Body of pancreas (tissue), 4 donors: ENCODE measurements around the gene ACSL3. TPM values are rescaled to one million over a fixed set of nuclear protein-coding genes. Genes with fewer than 3 reads are reported as not detected.
A peak's percentile ranks its signal among the peaks of the same experiment; 100 is the strongest.

ENCODE experiments used
- ATAC-seq: fragments of 150-250 bp; one replicate; pipeline ENCODE4 v1.9.1; 2016
- DNase-seq, 4 donors: peaks; one replicate each; pipeline ENCODE4 v3.0.0-alpha.2; 2019
- H3K27ac ChIP-seq, 4 donors: fragments of 200-600 bp; sonication (generic); 1 replicate in 3 of 4; 2 replicates in 1 of 4; pipeline versions ENCODE4 v1.5.1 to v1.6.1; 2016 to 2019; ENCODE audit warnings: mild to moderate bottlenecking in 1 of 4, mixed read lengths in 1 of 4, moderate library complexity in 1 of 4
- H3K27me3 ChIP-seq, 2 donors: fragments of 200-600 bp; sonication (generic); one replicate each; pipeline ENCODE4 v1.6.0; 2016; ENCODE audit warnings: mild to moderate bottlenecking in 1 of 2
- H3K36me3 ChIP-seq, 2 donors: fragments of 200-600 bp; sonication (generic); replicated peaks in 1 of 2; 2 replicates each; pipeline ENCODE4 v1.5.1; 2016; ENCODE audit warnings: low read depth in 2 of 2; ENCODE audit not compliant: insufficient read depth in 1 of 2
- H3K4me1 ChIP-seq: fragments of 200-600 bp; sonication (generic); one replicate; pipeline ENCODE4 v1.6.0; 2016
- H3K4me3 ChIP-seq, 2 donors: fragments of 200-600 bp; sonication (generic); 1 replicate in 1 of 2; 2 replicates in 1 of 2; pipeline ENCODE4 v1.5.1; 2016 to 2019
- H3K9me3 ChIP-seq, 3 donors: fragments of 200-600 bp; sonication (generic); 1 replicate in 2 of 3; 2 replicates in 1 of 3; pipeline ENCODE4 v1.5.1; 2016
- POLR2A ChIP-seq, 3 donors: fragments of 450-650 bp; IDR thresholded peaks; one replicate each; pipeline ENCODE4 v1.6.1; 2016; ENCODE audit warnings: antibody characterized with exemption in 3 of 3, mild to moderate bottlenecking in 2 of 3
- WGBS, 2 donors: methylation state at CpG; one replicate each; pipeline ENCODE4 v1.1.5; 2017; 5-methylcytosine and 5-hydroxymethylcytosine counted together
- intact Hi-C: fragments of 100-400 bp; cut with DNase I; formaldehyde crosslinking; loops from one replicate; pipeline ENCODE4 v1.15.1; 2023
- total RNA-seq, 2 donors: library from RNA; depleted of rRNA; stranded (reverse); fragments of >200 nt; gene quantifications; one replicate each; pipeline ENCODE4 v1.1.0, GENCODE V29; 2016
- TF ChIP-seq, protein P1 (sequence below), 7 experiments: fragments of 450-650 bp in 4 of 7; fragments of 200-600 bp in 3 of 7; sonication (generic) in 3 of 7; IDR thresholded peaks; one replicate each; pipeline ENCODE4 v1.5.1; 2016 to 2019; ENCODE audit warnings: antibody characterized with exemption in 7 of 7

Gene ACSL3
- total RNA-seq, 2 donors from 2014 or later: 24.6 to 60.0 TPM

GRCh38 chr2:222884805-222885424 is 24.1 kb downstream of the ACSL3 start:
- no peaks in the 10 kb centered on the region for H3K36me3 ChIP-seq
- WGBS, 2 donors: 31 to 32% methylated on average over 5 of the region's 5 CpGs
- intact Hi-C loops: loop anchor here (10.0 kb wide), 1 partner anchor 170 kb away; no protein-coding TSS in a partner anchor
- H3K4me3 ChIP-seq: no peak overlapping the region
- DNase-seq (no peak), ATAC-seq (peak; percentile 40)
- no peaks in the 10 kb centered on the region for H3K27me3 ChIP-seq
- no peak for TF ChIP-seq POLR2A (IDR thresholded peaks at IDR 0.05)
- TF ChIP-seq, protein P1, sequence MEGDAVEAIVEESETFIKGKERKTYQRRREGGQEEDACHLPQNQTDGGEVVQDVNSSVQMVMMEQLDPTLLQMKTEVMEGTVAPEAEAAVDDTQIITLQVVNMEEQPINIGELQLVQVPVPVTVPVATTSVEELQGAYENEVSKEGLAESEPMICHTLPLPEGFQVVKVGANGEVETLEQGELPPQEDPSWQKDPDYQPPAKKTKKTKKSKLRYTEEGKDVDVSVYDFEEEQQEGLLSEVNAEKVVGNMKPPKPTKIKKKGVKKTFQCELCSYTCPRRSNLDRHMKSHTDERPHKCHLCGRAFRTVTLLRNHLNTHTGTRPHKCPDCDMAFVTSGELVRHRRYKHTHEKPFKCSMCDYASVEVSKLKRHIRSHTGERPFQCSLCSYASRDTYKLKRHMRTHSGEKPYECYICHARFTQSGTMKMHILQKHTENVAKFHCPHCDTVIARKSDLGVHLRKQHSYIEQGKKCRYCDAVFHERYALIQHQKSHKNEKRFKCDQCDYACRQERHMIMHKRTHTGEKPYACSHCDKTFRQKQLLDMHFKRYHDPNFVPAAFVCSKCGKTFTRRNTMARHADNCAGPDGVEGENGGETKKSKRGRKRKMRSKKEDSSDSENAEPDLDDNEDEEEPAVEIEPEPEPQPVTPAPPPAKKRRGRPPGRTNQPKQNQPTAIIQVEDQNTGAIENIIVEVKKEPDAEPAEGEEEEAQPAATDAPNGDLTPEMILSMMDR (IDR thresholded peaks at IDR 0.05): no peak
- peaks cover 39% of the 10 kb centered on the region for H3K4me1 ChIP-seq
- H3K27ac ChIP-seq: no peak overlapping the region
- no peaks in the 10 kb centered on the region for H3K9me3 ChIP-seq

GRCh38 chr2:222887124-222887523 is 26.3 kb downstream of the ACSL3 start:
- H3K4me3 ChIP-seq: no peak overlapping the region
- peaks cover 56% of the 10 kb centered on the region for H3K4me1 ChIP-seq
- H3K27ac ChIP-seq: no peak overlapping the region
- TF ChIP-seq, protein P1 (IDR thresholded peaks at IDR 0.05): no peak
- TF ChIP-seq POLR2A (IDR thresholded peaks at IDR 0.05): no peak
- ATAC-seq (no peak), DNase-seq (no peak)
- 94 to 95% methylated on average over 1 of the region's 1 CpG for WGBS, 2 donors
- H3K9me3 ChIP-seq: no peaks in the 10 kb centered on the region
- intact Hi-C loops: loop anchor here (10.0 kb wide), 1 partner anchor 172 kb away; no protein-coding TSS in a partner anchor
- H3K36me3 ChIP-seq: no peaks in the 10 kb centered on the region
- H3K27me3 ChIP-seq: no peaks in the 10 kb centered on the region

DNA sequence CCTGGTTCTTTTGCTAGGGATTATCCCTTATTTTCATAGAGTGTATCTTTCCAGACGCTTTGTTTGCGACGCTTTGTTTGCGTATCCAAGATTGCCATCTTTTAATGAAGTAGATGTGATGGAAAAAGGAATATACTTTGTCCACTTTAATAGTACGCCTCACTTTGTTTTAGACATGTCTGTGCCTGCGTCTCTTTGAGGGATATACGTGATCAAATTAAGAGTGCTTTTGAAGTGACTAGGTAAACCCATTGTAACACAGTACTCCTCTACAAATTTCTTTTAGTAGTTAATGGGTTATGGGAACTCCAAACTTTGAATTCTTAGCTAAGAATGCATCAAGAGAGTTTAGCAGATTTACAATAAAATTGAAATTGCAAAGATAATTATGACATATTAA is 27.9 kb downstream of the ACSL3 start:
- DNase-seq: no peak
- no peak for ATAC-seq
- no peaks in the 10 kb centered on the region for H3K36me3 ChIP-seq
- H3K4me1 ChIP-seq: peaks cover 55% of the 10 kb centered on the region
- 95 to 97% methylated on average over 7 of the region's 7 CpGs for WGBS, 2 donors
- TF ChIP-seq, protein P1 (IDR thresholded peaks at IDR 0.05): no peak
- H3K4me3 ChIP-seq: peak overlapping the region in 1 of 2 donors; percentile 21
- H3K27me3 ChIP-seq: no peaks in the 10 kb centered on the region
- intact Hi-C loops: loop anchor here (10.0 kb wide), 1 partner anchor 174 kb away; no protein-coding TSS in a partner anchor
- H3K27ac ChIP-seq: no peak overlapping the region
- no peaks in the 10 kb centered on the region for H3K9me3 ChIP-seq

DNA sequence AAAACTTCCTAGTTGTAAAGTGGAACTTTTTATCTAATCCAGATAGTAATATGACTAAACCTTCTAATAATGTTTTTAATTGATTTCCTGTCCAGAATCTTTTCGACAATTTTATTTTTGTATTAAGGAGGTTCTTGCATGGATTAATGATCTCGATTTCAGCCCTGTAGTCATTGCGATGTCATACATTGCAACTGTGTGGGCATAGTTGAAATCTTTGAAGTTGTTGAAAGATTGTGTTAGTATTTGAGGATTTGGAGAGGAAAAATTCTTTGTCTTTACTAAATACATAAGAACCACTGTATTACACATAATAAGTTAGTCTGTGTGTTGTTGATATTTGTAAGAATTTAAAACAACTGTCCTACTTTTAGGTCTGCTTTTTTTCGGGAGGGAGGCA is 31.1 kb downstream of the ACSL3 start:
- ATAC-seq (no peak), DNase-seq (no peak)
- no peak for TF ChIP-seq POLR2A (IDR thresholded peaks at IDR 0.05)
- TF ChIP-seq, protein P1 (IDR thresholded peaks at IDR 0.05): no peak
- peak overlapping the region in 1 of 4 donors; percentile 34 for H3K27ac ChIP-seq
- no peaks in the 10 kb centered on the region for H3K36me3 ChIP-seq
- H3K4me3 ChIP-seq: no peak overlapping the region
- intact Hi-C loops: no loop called here
- no peaks in the 10 kb centered on the region for H3K9me3 ChIP-seq
- H3K27me3 ChIP-seq: no peaks in the 10 kb centered on the region
- whole genome bisulfite sequencing, 2 donors: 23 to 37% methylated on average over 4 of the region's 4 CpGs
- peaks cover 39% of the 10 kb centered on the region for H3K4me1 ChIP-seq

- Histone ChIP-seq H3K4me3 (no peak overlapping the region), H3K9me3 (no peaks in the 10 kb centered on the region), H3K27ac (peak overlapping the region in 1 of 4 donors; percentile 34), H3K4me1 (peaks cover 39% of the 10 kb centered on the region), H3K27me3 (no peaks in the 10 kb centered on the region), H3K36me3 (no peaks in the 10 kb centered on the region)
- intact Hi-C loops: no loop called here
- ATAC-seq: peak; percentile 78
- TF ChIP-seq POLR2A (IDR thresholded peaks at IDR 0.05): no peak
- TF ChIP-seq, protein P1 (IDR thresholded peaks at IDR 0.05): no peak
- no peak for DNase-seq
- WGBS, 2 donors: 33 to 42% methylated on average over 2 of the region's 2 CpGs
These were observed 31.5 kb downstream of the ACSL3 start for GRCh38 chr2:222892321-222892720.
